Subcutaneous adipose tissue (tissue), 4 donors: ENCODE data around the gene OSBPL10. TPM values are rescaled to one million over a fixed set of nuclear protein-coding genes. Genes with fewer than 3 reads are reported as not detected.

ENCODE experiments used
- total RNA-seq, 4 donors: library from RNA; depleted of rRNA; stranded (reverse); fragments of >200 nt; gene quantifications; one replicate each; pipeline ENCODE4 v1.1.0, GENCODE V29; 2016
- TF ChIP-seq, protein P1 (sequence below): fragments of 450-650 bp; IDR thresholded peaks from one replicate; pipeline ENCODE4 v1.5.1; 2016; ENCODE audit warnings: low read depth, mild to moderate bottlenecking, control low read depth, antibody characterized with exemption, moderate library complexity

Gene OSBPL10
- total RNA-seq, 4 donors from 2014 or later = 7.3 to 72.7 (median 26.0) TPM

DNA sequence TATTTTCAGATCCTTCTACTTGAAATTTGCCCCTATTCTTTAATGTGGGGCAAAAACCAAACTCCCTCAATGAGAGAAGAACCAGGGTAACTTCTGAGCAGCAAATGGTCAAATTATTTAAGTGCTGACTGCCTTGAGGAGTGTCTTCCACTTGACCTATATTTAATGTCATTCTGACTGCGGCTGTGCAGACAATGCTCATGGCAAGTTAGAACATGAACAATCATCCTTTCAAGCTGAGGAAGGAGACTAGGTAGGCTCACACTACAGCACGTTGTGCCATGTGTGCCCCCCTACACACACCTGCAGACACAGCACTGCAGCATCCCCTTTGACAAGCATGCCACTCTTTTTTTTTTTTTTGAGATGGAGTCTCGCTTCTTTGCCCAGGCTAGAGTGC lies 98.2 kb downstream of the OSBPL10 start:
- TF ChIP-seq, protein P1, sequence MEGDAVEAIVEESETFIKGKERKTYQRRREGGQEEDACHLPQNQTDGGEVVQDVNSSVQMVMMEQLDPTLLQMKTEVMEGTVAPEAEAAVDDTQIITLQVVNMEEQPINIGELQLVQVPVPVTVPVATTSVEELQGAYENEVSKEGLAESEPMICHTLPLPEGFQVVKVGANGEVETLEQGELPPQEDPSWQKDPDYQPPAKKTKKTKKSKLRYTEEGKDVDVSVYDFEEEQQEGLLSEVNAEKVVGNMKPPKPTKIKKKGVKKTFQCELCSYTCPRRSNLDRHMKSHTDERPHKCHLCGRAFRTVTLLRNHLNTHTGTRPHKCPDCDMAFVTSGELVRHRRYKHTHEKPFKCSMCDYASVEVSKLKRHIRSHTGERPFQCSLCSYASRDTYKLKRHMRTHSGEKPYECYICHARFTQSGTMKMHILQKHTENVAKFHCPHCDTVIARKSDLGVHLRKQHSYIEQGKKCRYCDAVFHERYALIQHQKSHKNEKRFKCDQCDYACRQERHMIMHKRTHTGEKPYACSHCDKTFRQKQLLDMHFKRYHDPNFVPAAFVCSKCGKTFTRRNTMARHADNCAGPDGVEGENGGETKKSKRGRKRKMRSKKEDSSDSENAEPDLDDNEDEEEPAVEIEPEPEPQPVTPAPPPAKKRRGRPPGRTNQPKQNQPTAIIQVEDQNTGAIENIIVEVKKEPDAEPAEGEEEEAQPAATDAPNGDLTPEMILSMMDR = no peak

DNA sequence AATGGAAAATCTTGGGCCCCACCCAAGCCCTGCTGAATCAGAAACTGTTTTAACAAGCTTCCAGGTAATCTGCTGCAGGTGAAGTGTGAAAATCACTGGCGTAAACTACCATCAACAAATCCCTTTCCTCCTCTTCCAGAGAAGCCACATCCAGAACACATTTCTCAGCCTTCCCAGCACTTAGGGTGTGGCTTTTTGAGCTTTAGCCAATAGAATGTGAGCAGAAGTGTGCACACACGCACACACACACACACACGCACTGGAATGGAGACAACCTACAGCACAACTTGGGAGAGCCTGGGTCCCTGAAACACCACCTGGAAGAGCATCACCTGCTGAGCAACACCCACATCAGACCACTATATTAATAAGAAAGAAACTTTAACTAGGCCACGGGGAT lies 98.6 kb downstream of the OSBPL10 start:
- TF ChIP-seq, protein P1 = no peak

DNA sequence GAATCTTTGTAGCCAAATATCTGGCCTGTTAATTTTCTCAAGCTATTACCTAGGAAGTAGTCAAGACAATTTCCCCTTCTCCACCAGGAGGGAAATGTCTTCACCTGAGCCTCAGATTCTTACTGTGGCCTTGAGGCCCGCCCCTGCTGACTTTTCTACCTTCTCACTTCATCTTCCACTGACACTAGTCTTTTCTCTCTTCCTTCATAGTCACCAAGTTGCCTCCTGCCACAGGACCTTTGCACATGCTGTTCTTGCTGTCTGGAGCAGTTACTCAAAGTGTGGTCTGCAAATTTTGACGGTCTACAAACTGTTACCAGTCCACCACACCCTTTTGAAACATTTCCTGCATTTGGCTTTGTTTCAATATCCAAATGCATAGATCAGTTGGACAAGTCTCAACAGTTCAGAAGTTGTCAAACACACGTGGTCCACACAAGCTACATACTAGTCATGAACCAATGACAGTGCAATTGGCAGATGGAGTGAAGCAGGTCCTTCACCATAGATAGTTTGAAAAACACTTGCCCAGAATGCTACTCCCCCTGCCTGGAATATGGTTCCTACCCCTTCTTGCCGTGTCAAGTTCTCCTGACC lies 100.5 kb downstream of the OSBPL10 start:
- TF ChIP-seq, protein P1 = no peak

DNA sequence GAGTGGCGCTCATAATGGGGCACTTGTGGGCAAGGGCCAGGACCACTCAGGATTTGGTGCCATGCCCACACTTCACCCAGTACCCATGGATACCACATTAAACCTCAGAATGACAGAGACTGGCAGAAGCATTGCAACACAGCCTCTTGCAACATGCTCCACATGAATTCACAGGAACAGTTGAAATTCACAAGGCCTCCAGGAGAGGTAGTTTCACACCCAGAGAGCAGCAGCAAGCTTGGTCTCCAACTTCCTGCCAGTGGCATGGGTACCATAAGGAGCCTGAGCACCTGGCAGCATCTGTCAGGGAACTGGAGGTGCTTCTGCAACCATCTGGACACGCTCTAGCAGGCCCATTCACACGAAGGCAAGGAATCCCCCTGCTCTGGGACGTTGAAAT lies 101.0 kb downstream of the OSBPL10 start:
- TF ChIP-seq, protein P1 = no peak

DNA sequence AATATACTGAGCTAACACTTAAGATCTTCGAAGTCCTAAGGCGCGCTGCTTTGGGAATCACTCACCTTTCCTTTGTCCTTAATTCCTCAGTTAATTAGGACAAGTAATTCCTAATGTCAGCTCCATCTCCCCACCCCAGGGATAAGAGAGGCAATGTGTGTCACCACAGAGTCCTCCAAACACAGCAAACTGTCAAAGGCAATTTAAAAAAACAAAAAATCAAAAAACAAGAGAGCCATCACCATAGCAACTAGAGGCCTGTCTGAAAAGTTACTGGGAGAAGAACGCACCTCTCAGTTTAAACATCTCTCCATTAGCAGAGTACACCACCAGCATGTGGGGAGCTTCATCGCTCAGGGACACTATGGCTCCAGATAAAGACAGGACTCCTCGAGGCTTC lies 101.7 kb downstream of the OSBPL10 start:
- TF ChIP-seq, protein P1 = no peak

DNA sequence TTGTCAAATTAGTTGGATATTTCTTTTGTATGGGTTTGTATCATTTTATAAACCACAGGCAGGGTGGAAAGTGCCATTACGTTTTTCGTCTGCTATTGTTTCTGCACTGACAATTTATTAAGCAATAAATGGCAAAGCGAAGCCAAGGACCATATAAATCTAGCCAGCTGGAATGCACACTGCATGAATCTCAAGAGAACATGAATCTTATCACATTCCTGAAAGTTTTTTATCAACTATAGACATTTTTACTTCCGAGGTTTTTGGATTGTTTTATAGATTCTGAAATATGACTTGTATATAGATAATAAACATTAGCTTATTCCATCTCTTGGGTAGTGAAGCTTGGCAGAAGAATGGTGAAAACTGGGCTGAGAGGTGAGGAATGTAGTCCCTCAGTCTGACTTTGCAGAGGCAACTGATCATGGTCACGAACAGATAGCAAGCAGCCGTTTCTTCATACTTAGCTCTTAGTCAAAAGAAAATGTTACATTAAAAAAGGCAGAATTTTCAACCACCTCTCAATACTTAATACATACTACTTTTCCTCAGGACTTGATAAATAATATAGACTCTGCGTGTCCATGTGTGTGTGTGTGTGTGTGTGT lies 102.7 kb downstream of the OSBPL10 start:
- TF ChIP-seq, protein P1 = no peak

DNA sequence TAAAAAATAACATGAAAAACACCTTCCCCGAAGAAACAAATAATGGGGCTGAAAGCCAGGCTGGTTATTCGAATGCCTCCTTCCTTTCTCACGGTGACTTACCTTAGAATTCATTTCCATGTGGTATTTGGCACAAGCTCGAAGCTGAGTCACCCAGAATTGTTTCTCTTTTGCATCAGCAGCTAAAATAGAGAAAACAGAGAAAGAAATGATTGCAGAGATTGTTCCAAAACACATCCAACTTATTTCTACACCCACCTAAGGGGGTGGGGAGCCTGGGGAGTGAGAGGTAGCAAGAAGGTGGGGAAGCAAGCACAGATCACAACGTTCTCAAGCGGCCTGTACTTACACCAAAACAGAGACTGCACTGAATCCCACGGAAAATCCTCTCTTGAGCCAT lies 104.7 kb downstream of the OSBPL10 start:
- TF ChIP-seq, protein P1 = no peak
